Activated CD4-positive, alpha-beta T cell treated with anti-CD3 and anti-CD28 coated beads, Interleukin-2, Interleukin-4, amounts not matched to agents 100 ng/mL and 50 ng/mL, durations not matched to agents 16 hours and 8 hours (primary cell): Measurements from ENCODE around the gene ASB14.
"Not testable (repeated sequence)": the region's sequence is repeated elsewhere in the genome, so short reads cannot be mapped to it uniquely, and the experiment has no call there.

Source experiments
- DNase-seq: peaks from one replicate; pipeline ENCODE4 v3.0.0-alpha.2; 2020; ENCODE audit warnings: low spot score

The ASB14 gene

DNA sequence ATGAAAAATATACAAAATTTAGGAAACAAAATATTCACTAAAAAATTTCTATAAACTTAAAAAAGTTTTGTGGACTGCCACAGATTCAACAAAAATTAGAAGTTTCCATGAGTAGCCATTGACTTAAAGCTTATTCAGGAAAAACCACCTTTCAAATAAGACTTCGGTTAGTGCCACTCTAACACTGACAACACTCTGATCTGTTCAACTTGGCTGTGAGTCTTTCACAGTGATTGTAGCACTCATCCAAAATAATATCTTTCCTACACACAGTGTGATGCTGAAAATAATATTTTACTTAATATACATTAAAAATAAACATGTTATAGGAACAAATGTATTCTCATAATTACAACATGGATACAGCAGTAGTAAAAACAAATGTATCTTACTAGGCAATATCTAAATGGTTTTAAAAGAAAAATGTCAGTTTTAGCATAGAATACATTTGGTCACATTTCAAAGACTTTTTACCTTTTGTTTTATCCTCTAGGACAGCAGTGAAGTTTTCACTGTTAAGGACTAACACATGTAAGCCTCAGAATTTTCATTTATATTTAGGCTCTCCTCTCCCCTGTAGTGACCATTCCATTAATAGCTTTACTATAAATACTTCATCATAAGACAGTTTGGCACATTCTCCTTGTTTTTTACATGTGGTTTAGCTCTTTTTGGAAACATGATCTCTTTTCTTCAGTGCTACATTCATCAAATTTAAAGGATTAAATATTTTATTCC lies at the start of gene ASB14:
ASB14 (minus strand) TSS at position 527 of the 738 bp plus-strand sequence. CDS start 652 bp downstream, outside the sequence.
- DNase-seq = no peak

DNA sequence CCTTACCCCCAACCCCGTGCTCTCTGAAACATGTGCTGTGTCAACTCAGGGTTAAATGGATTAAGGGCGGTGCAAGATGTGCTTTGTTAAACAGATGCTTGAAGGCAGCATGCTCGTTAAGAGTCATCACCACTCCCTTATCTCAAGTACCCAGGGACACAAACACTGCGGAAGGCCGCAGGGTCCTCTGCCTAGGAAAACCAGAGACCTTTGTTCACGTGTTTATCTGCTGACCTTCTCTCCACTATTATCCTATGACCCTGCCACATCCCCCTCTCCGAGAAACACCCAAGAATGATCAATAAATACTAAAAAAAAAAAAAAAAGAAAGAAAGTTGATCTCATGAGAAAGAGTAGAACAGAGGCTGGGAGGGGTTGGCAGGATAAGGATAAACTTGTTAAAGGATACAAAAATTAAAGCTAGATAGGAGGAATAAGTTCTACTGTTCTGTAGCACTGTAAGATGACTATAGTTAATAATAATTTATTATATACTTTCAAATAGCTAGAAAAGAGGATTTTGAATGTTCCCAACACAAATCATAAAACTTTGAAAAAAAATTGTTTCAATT lies 46.7 kb upstream of the ASB14 start:
- not testable (repeated sequence) for DNase-seq

DNA sequence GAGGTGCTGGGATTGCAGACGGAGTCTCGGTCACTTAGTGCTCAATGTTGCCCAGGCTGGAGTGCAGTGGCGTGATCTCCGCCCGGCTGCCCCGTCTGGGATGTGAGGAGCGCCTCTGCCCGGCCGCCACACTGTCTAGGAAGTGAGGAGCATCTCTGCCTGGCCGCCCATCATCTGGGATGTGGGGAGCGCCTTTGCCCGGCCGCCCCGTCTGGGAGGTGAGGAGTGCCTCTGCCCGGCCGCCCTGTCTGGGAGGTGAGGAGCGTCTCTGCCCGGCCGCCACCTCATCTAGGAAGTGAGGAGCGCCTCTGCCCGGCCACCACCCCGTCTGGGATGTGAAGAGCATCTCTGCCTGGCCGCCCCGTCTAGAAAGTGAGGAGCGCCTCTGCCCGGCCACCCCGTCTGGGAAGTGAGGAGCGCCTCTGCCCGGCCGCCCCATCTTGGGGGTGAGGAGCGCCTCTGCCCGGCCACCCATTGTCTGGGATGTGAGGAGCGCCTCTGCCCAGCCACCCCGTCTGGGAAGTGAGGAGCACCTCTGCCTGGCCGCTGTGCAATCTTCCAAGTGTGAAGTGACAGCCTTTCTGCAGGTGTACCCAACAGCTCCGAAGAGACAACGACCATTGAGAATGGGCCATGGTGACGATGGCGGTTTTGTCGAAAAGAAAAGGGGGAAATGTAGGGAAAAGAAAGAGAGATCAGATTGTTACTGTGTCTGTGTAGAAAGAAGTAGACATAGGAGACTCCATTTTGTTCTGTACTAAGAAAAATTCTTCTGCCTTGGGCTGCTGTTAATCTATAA lies 46.0 kb upstream of the ASB14 start:
- not testable (repeated sequence) for DNase-seq

GRCh38 chr3:57335283-57335938 lies 42.9 kb upstream of the ASB14 start:
- DNase-seq = no peak

- no peak for DNase-seq
These were observed 38.7 kb upstream of the ASB14 start for GRCh38 chr3:57331078-57331610.

DNA sequence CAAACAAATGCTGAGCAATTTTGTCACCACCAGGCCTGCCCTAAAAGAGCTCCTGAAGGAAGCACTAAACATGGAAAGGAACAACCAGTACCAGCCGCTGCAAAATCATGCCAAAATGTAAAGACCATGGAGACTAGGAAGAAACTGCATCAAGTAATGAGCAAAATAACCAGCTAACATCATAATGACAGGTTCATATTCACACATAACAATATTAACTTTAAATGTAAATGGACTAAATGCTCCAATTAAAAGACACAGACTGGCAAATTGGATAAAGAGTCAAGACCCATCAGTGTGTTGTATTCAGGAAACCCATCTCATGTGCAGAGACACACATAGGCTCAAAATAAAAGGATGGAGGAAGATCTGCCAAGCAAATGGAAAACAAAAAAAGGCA lies 34.0 kb upstream of the ASB14 start:
- not testable (repeated sequence) for DNase-seq

GRCh38 chr3:57314204-57314603 lies 21.7 kb upstream of the ASB14 start:
- DNase-seq = no peak

DNA sequence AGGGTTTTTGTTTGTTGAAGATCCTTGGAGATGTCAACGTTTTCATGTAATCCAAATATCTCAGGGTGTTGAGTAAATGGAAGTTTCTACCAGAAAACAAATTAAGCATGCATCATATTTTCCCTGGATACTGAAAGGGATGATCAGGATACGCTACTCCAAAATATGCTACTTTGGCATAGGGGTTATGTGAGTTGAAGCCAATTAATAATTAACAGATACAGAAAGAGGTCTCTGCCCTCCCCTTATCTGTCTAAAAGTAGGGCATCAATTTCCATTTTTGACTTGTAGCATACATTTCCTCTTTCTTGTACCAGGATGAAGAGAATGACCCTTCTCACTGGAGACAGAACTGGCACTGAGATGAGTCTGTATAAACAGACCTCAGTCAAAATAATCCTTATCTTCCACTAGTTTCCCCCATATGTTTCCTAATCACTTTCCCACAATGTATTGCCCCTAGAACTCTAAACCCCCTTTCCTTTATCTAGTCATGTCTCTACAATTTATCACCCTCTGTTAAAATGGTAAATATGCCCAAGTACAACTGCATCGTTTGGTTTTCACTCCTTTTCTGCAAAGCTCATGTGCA lies 17.4 kb upstream of the ASB14 start:
- no peak for DNase-seq

GRCh38 chr3:57303520-57303919 lies 11.0 kb upstream of the ASB14 start:
- DNase-seq = not testable (repeated sequence)

- no peak for DNase-seq
These were observed 5.6 kb upstream of the ASB14 start for GRCh38 chr3:57298041-57298440.

GRCh38 chr3:57292897-57293526 lies 527 bp upstream of the ASB14 start:
- no peak for DNase-seq

- no peak for DNase-seq
These were observed 4.1 kb downstream of the ASB14 start for GRCh38 chr3:57288403-57288802.

DNA sequence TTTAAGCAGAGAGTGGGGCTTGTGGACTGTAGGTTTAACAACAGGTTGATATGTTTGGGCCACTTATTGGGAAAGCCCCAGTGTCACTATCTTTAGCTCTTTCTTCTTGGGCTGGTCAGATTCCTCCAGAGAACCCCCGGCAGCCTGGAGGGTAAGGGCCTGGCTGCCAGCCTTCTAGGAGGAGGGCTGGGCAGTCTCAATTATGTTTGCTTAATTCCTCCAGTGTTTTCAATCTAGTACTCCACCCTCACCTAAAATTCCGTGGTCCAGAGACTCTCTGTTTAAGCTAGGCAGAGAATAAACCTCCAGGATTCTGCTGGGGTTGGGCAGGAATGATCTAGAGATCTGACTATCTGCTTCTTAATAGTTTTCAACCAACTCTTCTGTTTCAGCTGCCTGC lies 5.3 kb downstream of the ASB14 start:
- no peak for DNase-seq

- no peak for DNase-seq
These were observed 9.2 kb downstream of the ASB14 start for GRCh38 chr3:57283334-57283733.

DNA sequence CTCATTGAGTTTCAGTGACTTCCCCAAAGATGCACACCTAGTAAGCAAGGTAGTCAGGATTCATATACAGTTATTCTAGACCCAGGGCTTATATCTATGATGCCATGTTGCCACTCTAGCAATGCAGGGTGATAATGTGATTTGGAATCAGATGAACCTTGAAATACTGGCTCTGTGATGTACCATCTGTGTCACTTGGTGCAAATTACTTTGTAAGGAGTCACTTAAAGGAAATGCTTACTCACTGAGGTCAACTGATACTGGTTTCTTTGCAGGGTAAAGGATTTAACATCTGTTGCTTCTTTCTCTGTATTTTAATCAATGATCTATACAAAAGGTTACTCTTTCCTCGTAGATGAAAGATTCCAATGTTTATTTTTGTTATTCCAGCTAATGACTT lies 10.8 kb downstream of the ASB14 start:
- DNase-seq = peak; percentile 9

GRCh38 chr3:57279685-57280084 lies 12.8 kb downstream of the ASB14 start:
- no peak for DNase-seq

DNA sequence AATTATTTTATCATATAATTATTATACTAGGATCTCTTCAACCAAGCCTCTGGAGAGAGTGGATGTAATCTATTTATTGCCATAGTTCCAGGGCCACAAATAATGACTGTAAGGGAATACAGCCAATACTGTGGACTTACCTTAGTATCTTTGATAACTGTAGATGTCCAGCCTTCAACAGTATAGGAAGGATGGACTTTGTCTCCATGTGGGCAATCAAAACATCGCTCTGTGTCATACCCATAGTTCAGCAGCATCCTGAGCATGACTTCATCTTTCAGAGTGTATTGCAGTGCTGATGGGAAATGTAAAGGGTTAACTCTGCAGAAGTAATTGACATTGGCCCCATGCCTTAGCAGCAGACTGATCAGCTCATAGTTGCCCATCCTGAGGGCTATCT lies 14.2 kb downstream of the ASB14 start:
- DNase-seq = no peak

GRCh38 chr3:57275393-57275792 lies 17.1 kb downstream of the ASB14 start:
- DNase-seq = no peak

DNA sequence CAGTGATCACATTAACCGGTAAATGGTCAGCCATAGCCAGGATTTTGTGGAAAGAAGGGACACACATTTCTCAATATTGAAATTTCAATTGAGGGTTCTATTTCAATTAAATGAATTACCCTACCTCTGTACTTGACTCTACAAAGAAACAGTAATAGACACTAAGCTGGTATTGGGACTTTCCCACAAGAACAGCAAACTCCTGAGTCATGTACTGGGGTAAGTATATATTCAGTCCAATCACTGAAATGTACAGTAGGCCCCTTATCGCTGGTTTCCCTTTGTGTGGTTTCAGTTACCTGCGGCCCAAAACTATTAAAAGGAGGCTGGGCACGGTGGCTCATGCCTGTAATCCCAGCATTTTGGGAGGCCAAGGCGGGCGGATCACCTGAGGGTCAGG lies 17.6 kb downstream of the ASB14 start:
- DNase-seq = no peak

DNA sequence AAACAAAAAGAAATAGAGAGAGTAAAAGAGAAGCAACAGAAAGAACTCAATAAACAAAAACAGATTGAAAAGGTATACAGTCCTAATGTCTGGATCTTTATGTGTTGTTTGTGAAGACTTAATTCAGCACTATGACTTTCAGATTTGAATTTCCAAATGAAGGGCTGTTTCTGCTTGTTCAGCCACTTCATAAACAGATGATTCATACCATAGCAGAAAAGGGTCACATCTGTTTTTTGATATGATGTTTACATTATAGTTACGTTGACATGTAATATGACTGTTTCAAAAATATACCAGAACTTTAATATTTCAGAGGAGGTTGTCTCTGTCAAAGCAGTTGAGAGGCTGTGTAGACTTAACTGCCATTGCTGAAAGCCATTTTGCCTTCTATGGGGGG lies 24.1 kb downstream of the ASB14 start:
- DNase-seq = no peak

- DNase-seq = no peak
These were observed 30.6 kb downstream of the ASB14 start for GRCh38 chr3:57261929-57262328.
